HUDEP-2 (cell line): Measurements from ENCODE around the gene MLH1.
A peak's percentile ranks its signal among the peaks of the same experiment; 100 is the strongest.
"Not testable (repeated sequence)": the region's sequence is repeated elsewhere in the genome, so short reads cannot be mapped to it uniquely, and the experiment has no call there.

Source experiments
- DNase-seq, 76 experiments: peaks; one replicate each; lab custom pipeline; 2025; ENCODE audit not compliant: unreplicated experiment in 76 of 76; lab: John Stamatoyannopoulos, UW

Gene MLH1

DNA sequence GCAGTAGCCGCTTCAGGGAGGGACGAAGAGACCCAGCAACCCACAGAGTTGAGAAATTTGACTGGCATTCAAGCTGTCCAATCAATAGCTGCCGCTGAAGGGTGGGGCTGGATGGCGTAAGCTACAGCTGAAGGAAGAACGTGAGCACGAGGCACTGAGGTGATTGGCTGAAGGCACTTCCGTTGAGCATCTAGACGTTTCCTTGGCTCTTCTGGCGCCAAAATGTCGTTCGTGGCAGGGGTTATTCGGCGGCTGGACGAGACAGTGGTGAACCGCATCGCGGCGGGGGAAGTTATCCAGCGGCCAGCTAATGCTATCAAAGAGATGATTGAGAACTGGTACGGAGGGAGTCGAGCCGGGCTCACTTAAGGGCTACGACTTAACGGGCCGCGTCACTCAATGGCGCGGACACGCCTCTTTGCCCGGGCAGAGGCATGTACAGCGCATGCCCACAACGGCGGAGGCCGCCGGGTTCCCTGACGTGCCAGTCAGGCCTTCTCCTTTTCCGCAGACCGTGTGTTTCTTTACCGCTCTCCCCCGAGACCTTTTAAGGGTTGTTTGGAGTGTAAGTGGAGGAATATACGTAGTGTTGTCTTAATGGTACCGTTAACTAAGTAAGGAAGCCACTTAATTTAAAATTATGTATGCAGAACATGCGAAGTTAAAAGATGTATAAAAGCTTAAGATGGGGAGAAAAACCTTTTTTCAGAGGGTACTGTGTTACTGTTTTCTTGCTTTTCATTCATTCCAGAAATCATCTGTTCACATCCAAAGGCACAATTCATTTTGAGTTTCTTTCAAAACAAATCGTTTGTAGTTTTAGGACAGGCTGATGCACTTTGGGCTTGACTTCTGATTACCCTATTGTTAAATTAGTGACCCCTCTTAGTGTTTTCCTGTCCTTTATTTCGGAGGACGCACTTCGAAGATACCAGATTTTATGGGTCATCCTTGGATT, at the start of gene MLH1:
MLH1 (plus strand) TSS at position 193 of the 958 bp plus-strand sequence; CDS start at position 223, 30 bp downstream.
- no peak for DNase-seq

DNA sequence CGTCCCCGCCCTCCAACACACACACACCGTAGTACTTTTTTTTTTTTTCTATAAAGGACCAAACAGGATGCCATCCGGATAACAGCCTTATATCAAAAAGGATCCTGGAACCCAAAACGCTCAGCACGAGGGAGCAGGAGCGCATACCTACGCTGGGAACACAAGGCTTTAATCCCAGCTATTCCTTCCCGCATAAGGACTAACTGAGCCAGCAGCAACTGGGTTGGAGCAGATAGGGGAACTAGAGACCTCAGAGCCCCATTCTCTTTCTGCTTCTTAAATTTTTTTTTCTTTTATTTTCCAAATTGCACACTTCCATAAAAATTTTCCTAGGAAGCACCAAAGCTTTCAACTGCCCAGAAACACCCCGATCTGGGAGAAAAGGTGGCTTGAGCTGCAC, 49.7 kb upstream of the MLH1 start:
- DNase-seq: no peak

DNA sequence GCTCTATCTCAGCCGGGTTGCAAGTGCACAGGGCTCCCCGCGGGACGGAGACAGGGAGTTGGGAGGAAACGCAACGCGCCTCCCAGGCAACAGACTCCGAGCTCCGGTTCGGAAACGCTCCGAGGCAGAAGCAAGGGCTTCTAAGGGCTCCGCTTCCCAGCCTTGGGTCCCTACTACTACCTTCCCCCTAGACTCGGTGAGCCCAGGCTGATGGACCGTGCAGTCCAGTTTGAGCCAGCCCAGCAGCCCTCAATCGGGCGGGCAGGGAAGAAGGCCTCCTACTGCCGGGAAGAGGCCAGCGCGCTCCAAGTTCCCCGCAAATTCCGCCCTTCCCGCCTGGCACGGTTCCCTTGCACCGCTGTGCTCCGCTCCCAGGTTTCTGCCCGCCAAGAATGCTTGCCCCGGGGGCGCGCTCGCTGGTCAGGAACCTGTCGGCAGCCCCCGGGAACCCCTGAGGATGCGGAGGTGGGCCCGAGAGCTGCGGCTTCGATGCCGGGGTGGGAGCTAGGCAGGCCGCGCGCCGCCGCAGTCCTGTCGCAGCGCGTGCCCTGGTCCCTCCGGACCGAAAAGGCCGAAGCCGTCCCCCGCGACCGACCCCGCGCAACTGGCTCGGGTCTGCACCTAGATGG, 49.2 kb upstream of the MLH1 start:
- peak in 41 of 76 experiments; percentile 4 to 63 (median 33) for DNase-seq

- DNase-seq: peak in 65 of 76 experiments; percentile 14 to 85 (median 67)
Measured at GRCh38 chr3:36944641-36945270, 48.6 kb upstream of the MLH1 start, which contains the start of gene TRANK1. Gene TRANK1, minus strand, starts transcription at chr3:36945054. Its CDS starts 245 bp downstream, at chr3:36944809.

GRCh38 chr3:36945333-36945980, 47.9 kb upstream of the MLH1 start:
- no peak for DNase-seq

- not testable (repeated sequence) for DNase-seq
Measured at GRCh38 chr3:36947814-36948213, 45.5 kb upstream of the MLH1 start.

- peak in 39 of 76 experiments; percentile 3 to 78 (median 47) for DNase-seq
Measured at GRCh38 chr3:36954452-36955134, 38.7 kb upstream of the MLH1 start.

DNA sequence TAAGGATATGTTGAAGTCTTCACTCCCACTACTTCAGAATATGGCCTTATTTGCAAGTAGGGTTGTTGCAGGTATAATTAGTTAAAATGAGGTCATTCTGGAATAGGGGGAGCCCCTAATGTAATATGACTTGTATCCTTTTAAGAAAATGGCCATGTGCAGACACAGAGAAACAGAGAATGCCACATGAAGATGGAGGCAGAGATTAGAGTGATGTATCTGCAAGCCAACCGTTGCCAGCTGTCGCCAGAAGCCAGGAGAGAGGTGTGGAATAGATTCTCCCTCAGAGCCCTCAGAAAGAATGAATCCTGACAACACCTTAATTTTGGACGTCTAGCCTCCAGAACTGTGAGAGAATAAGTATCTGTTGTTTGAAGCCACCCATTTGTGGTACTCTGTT, 37.2 kb upstream of the MLH1 start:
- DNase-seq: peak in 1 of 76 experiments; percentile 25

DNA sequence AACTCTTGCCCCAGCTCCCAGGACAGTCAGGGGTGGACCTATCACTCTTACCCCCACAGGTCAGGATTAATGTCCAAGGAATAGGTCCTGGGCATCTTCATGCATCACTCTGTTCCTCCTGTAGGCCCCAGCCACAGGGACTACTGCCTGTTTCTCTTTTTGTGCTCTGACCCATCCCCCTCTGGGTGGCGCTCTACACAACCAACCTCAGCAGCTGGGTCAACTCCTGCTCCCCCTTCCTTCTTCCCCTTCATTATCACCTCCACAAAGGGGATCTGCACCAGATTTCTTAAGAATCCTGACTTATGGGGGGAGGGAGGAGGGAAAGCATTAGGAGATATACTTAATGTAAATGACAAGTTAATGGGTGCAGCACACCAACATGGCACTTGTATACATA, 36.3 kb upstream of the MLH1 start:
- peak in 9 of 76 experiments; percentile 1 to 46 (median 5) for DNase-seq

DNA sequence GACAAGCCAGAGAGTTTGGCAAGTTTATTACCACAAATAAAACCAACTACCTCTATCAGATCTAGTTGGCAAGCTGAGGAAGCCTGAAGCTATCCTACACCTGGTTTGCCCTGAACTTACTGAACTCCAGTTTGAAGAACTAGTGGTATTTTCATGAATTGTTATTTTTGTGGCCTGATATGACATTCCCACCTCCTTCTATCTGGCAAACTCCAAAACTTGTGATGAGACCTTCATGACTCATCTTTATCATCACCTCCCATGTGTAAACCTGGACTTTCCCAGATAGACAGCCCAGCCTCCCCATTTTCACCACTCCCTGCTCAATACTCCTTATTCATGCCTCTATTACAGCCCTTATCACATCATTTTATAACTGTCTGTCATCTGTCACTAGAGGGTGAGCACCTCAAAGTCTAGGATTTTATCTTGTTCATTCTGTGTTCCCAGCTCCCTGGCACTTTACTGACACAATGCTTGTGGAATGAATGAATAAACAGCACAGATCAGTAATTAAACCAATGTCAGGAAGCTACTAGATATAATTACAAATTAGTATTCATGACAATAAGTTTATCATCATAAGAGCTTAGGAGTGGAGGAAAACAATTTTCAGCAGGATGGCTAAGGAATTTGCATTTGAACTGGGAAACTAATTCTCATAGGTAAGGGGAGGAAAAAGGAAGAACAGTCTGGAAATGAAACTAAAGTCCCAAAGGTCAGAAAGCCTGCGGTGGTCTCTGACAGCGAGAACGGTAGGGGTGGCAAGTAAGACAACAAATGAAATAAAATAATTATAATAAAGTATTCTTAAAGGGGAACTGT, 35.2 kb upstream of the MLH1 start:
- DNase-seq: peak in 72 of 76 experiments; percentile 25 to 95 (median 72)

DNA sequence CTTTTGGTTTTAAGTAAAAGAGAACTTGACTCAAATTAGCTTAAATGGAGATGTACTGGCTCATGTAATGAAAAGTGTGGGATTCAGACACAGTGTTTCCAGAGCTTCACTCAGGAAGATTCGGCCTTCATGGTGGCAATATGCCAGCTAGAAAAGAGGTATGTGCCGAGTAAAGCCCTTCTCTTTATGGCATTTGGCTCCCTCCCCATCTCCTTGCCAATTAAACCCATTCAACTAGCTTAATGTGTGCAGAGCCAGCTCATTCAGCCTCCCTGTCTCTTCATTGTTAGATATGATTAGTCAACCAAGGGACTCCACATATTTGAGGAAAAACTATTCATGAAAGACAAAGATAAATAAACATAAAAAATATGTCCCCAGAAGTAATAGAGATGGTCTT, 33.5 kb upstream of the MLH1 start:
- DNase-seq: peak in 1 of 76 experiments; percentile 1

DNA sequence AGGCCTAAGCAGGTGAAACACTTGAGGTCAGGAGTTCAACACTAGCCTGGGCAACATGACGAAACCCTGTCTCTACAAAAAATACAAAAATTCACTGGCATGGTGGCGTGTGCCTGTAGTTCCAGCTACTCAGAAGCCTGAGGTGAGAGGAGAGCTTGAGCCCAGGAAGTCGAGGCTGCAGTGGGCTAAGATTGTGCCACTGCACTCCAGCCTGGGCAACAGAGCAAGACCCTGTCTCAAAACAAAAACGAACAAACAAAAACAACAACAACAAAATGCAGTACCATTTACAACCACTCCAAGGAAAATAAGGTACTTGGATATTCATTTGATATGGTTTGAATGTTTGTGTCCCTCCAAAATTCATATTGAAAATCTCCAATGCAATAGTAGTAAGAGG, 32.8 kb upstream of the MLH1 start:
- no peak for DNase-seq

DNA sequence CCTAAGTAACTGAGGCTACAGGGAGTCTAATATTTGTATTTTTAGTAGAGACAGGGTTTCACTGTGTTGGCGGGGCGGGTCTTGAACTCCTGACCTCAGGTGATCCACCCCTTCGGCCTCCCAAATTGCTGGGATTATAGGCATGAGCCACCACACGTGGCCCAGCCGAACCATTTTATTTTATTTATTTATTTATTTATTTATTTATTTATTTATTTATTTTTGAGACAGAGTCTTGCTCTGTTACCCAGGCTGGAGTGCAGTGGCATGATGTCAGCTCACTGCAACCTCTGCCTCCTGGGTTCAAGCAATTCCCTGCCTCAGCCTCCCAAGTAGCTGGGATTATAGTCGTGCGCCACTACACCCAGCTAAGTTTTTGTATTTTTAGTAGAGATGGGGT, 30.3 kb upstream of the MLH1 start:
- DNase-seq: not testable (repeated sequence)

GRCh38 chr3:36964331-36964730, 29.0 kb upstream of the MLH1 start:
- no peak for DNase-seq

- DNase-seq: no peak
Measured at GRCh38 chr3:36964817-36965216, 28.5 kb upstream of the MLH1 start.

GRCh38 chr3:36965440-36965839, 27.9 kb upstream of the MLH1 start:
- no peak for DNase-seq

GRCh38 chr3:36969085-36969484, 24.2 kb upstream of the MLH1 start:
- DNase-seq: no peak

DNA sequence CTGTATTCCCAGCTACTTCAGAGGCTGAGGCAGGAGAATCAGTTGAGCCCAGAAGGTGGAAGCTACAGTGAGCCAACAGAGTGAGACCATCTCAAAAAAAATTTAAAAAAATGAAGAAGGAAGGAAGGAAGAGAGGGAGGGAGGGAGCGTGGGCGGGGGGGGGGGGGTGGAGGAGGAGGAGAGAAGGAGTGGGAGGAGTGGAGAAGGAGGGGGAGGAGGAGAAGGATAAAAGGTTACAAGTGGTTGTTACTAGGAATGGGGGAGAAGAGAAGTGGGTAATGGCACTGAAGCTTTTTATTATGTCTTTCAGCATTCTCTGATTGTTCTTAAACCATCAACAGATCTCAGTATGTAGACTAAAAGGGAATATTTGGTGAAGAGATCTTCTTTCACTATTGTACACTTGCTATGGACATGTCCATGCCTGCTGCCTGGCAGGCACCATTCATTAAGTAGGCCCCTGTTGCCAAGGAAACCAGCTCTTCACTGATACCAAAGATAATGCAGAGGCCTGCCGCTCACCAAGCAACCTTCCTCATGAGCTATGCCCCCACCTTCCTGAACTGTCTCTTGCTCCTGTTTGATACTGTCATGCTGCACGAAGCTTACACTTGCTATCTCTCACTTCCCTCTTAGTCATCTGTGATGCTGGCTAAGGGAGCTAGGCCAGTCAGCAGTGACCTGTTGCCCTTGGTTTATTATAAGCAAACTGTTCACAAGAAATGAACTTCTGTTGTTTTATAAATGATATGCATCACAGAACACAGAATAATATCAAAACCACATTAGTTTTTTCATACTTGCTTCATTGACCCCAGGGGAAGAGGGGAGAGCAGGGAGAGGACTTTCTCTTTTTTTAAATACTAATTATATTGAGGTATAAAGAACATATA, 23.5 kb upstream of the MLH1 start:
- DNase-seq: peak in 74 of 76 experiments; percentile 45 to 99 (median 94)
